ENCODE results near the gene B3GALT4. TPM values are rescaled to one million over a fixed set of nuclear protein-coding genes. Genes with fewer than 3 reads are reported as not detected.
A peak's percentile ranks its signal among the peaks of the same experiment; 100 is the strongest.

The B3GALT4 gene
- total and polyA plus RNA-seq, 2 donors (not counting 1 experiment from before 2014, with no cell fraction given) = 10.2 to 44.1 TPM

- peak overlapping the region; percentile 46 for H3K27ac Mint-ChIP-seq
- TF ChIP-seq CTCF (IDR thresholded peaks at IDR 0.05) = no peak
- no peak for TF ChIP-seq EZH2 (IDR thresholded peaks at IDR 0.05; ENCODE audit: borderline replicate concordance, insufficient read depth, low read depth, low read length, poor library complexity, severe bottlenecking)
- peaks cover 50% of the 10 kb centered on the region for H3K4me1 Mint-ChIP-seq
- ATAC-seq (ENCODE audit: low read depth) = no peak
- Histone ChIP-seq H3K27me3 (replicated peaks in 1 of 4; ENCODE audit: control extremely low read depth in 1 of 4, control insufficient read depth in 3 of 4, insufficient read depth in 4 of 4, low read length in 3 of 4) (no peaks in the 10 kb centered on the region), H4K20me1 (ENCODE audit: control insufficient read depth, insufficient read depth, low read length, poor library complexity, severe bottlenecking) (peaks cover 50% of the 10 kb centered on the region), H3K4me2 (replicated peaks; ENCODE audit: low read depth, low read length, poor library complexity, severe bottlenecking) (peak overlapping the region; percentile 12), H2AFZ (ENCODE audit: insufficient read depth, low read depth, low read length, poor library complexity, severe bottlenecking) (no peak overlapping the region), H3K4me1 (ENCODE audit: control insufficient read depth in 2 of 2, insufficient read depth in 2 of 2, low read length in 2 of 2) (peaks cover 36 to 47% of the 10 kb centered on the region in 2 donors), H3K9ac (ENCODE audit: low read length) (no peak overlapping the region), H3K9me3 (ENCODE audit: control extremely low read depth in 1 of 3, control insufficient read depth in 2 of 3, insufficient read depth in 1 of 3, low read length in 2 of 3) (no peaks in the 10 kb centered on the region), H3K79me2 (ENCODE audit: control insufficient read depth, insufficient read depth, low read length) (peaks cover 25% of the 10 kb centered on the region), H3K27ac (ENCODE audit: low read length in 2 of 2) (peak overlapping the region in 1 of 2 donors; percentile 26), H3K4me3 (ENCODE audit: control extremely low read depth in 1 of 5, extremely low read depth in 1 of 5, insufficient read depth in 1 of 5, low read depth in 2 of 5, low read length in 4 of 5) (no peak overlapping the region), H3K36me3 (replicated peaks in 1 of 2; ENCODE audit: control extremely low read depth in 1 of 2, control insufficient read depth in 1 of 2, extremely low read depth in 1 of 2, insufficient read depth in 2 of 2, low read length in 1 of 2) (peaks cover 5 to 62% of the 10 kb centered on the region in 2 experiments)
- 91% methylated on average over 10 of the region's 13 CpGs for WGBS (ENCODE audit: insufficient coverage)
- H3K27me3 Mint-ChIP-seq = no peaks in the 10 kb centered on the region
- DNase-seq = no peak
- ChIA-PET POLR2A (interaction anchor here (0.7 to 5.1 kb wide), 2 partner anchors 10 to 345 kb away, joined by 3 to 39 read pairs; partner anchors contain the start of genes PFDN6 and WDR46), CTCF (interaction anchor here (1.4 to 3.9 kb wide), 4 partner anchors 10 to 66 kb away, joined by 3 to 41 read pairs (median 23); partner anchors contain the start of genes PFDN6, RGL2 and WDR46)
- H3K4me3 Mint-ChIP-seq = no peak overlapping the region
- intact Hi-C loops (cut with micrococcal nuclease) = no loop called here
- H3K9me3 Mint-ChIP-seq (ENCODE audit: insufficient read depth) = no peaks in the 10 kb centered on the region
Measured at GRCh38 chr6:33279257-33279695, 2.4 kb downstream of the B3GALT4 start.

- peak overlapping the region; percentile 46 for H3K27ac Mint-ChIP-seq
- ATAC-seq (ENCODE audit: low read depth) = no peak
- ChIA-PET POLR2A (interaction anchor here (0.7 kb wide), 1 partner anchor 344 kb away, joined by 3 read pairs; no protein-coding TSS in a partner anchor), CTCF (interaction anchor here (1.4 to 3.9 kb wide), 3 partner anchors 9 to 65 kb away, joined by 3 to 41 read pairs (median 32); partner anchors contain the start of genes PFDN6, RGL2 and WDR46)
- no peak overlapping the region for H3K4me3 Mint-ChIP-seq
- no peak overlapping the region for H3K27ac ChIP-seq (ENCODE audit: low read length in 2 of 2)
- H3K36me3 ChIP-seq (replicated peaks in 1 of 2; ENCODE audit: control extremely low read depth in 1 of 2, control insufficient read depth in 1 of 2, extremely low read depth in 1 of 2, insufficient read depth in 2 of 2, low read length in 1 of 2) = peaks cover 0 to 54% of the 10 kb centered on the region in 2 experiments
- H3K9me3 Mint-ChIP-seq (ENCODE audit: insufficient read depth) = no peaks in the 10 kb centered on the region
- H3K27me3 Mint-ChIP-seq = no peaks in the 10 kb centered on the region
- WGBS (ENCODE audit: insufficient coverage) = 90% methylated on average over 2 of the region's 5 CpGs
- no peak overlapping the region for H3K4me2 ChIP-seq (replicated peaks; ENCODE audit: low read depth, low read length, poor library complexity, severe bottlenecking)
- DNase-seq = peak; percentile 49
- H2AFZ ChIP-seq (ENCODE audit: insufficient read depth, low read depth, low read length, poor library complexity, severe bottlenecking) = no peak overlapping the region
- H3K4me1 Mint-ChIP-seq = peaks cover 42% of the 10 kb centered on the region
- no peaks in the 10 kb centered on the region for H3K27me3 ChIP-seq (replicated peaks in 1 of 4; ENCODE audit: control extremely low read depth in 1 of 4, control insufficient read depth in 3 of 4, insufficient read depth in 4 of 4, low read length in 3 of 4)
- TF ChIP-seq CTCF (IDR thresholded peaks at IDR 0.05) = no peak
- TF ChIP-seq EZH2 (IDR thresholded peaks at IDR 0.05; ENCODE audit: borderline replicate concordance, insufficient read depth, low read depth, low read length, poor library complexity, severe bottlenecking) = no peak
- no peak overlapping the region for H3K9ac ChIP-seq (ENCODE audit: low read length)
- H3K4me3 ChIP-seq (ENCODE audit: control extremely low read depth in 1 of 5, extremely low read depth in 1 of 5, insufficient read depth in 1 of 5, low read depth in 2 of 5, low read length in 4 of 5) = no peak overlapping the region
- H3K9me3 ChIP-seq (ENCODE audit: control extremely low read depth in 1 of 3, control insufficient read depth in 2 of 3, insufficient read depth in 1 of 3, low read length in 2 of 3) = no peaks in the 10 kb centered on the region
- H3K4me1 ChIP-seq (ENCODE audit: control insufficient read depth in 2 of 2, insufficient read depth in 2 of 2, low read length in 2 of 2) = peaks cover 28 to 39% of the 10 kb centered on the region in 2 donors
- intact Hi-C loops (cut with micrococcal nuclease) = no loop called here
- peaks cover 42% of the 10 kb centered on the region for H4K20me1 ChIP-seq (ENCODE audit: control insufficient read depth, insufficient read depth, low read length, poor library complexity, severe bottlenecking)
- H3K79me2 ChIP-seq (ENCODE audit: control insufficient read depth, insufficient read depth, low read length) = peaks cover 18% of the 10 kb centered on the region
Measured at GRCh38 chr6:33279971-33280511, 3.1 kb downstream of the B3GALT4 start.

Data from B cell (primary cell).